ENCODE measurements around the gene PDE4B.
A peak's percentile ranks its signal among the peaks of the same experiment; 100 is the strongest.

PDE4B gene

GRCh38 chr1:66143651-66144050 is 351.0 kb downstream of the PDE4B start:
- DNase-seq, result no peak

- DNase-seq, result no peak
Measured at GRCh38 chr1:66147226-66147835, 354.6 kb downstream of the PDE4B start.

- DNase-seq, result no peak
Measured at GRCh38 chr1:66152034-66152433, 359.3 kb downstream of the PDE4B start.

- DNase-seq, result no peak
Measured at GRCh38 chr1:66154394-66154793, 361.7 kb downstream of the PDE4B start.

- no peak for DNase-seq
Measured at GRCh38 chr1:66156144-66156543, 363.4 kb downstream of the PDE4B start.

- DNase-seq, result no peak
Measured at GRCh38 chr1:66159800-66160199, 367.1 kb downstream of the PDE4B start.

- DNase-seq, result no peak
Measured at GRCh38 chr1:66160719-66161118, 368.0 kb downstream of the PDE4B start.

- no peak for DNase-seq
Measured at GRCh38 chr1:66166753-66167152, 374.1 kb downstream of the PDE4B start.

- no peak for DNase-seq
Measured at GRCh38 chr1:66167267-66167666, 374.6 kb downstream of the PDE4B start.

- DNase-seq, result no peak
Measured at GRCh38 chr1:66168467-66168887, 375.8 kb downstream of the PDE4B start.

GRCh38 chr1:66168948-66169671 is 376.4 kb downstream of the PDE4B start:
- DNase-seq, result no peak

- DNase-seq, result no peak
Measured at GRCh38 chr1:66172272-66172671, 379.6 kb downstream of the PDE4B start.

- DNase-seq, result no peak
Measured at GRCh38 chr1:66175098-66175497, 382.4 kb downstream of the PDE4B start.

- DNase-seq, result no peak
Measured at GRCh38 chr1:66175581-66175980, 382.9 kb downstream of the PDE4B start.

- no peak for DNase-seq
Measured at GRCh38 chr1:66176012-66176715, 383.5 kb downstream of the PDE4B start.

GRCh38 chr1:66176832-66177231 is 384.1 kb downstream of the PDE4B start:
- no peak for DNase-seq

GRCh38 chr1:66177510-66177909 is 384.8 kb downstream of the PDE4B start:
- no peak for DNase-seq

- DNase-seq, result no peak
Measured at GRCh38 chr1:66182026-66182425, 389.3 kb downstream of the PDE4B start.

GRCh38 chr1:66182551-66183178 is 390.0 kb downstream of the PDE4B start:
- peak; percentile 0 for DNase-seq

GRCh38 chr1:66183400-66183799 is 390.7 kb downstream of the PDE4B start:
- DNase-seq, result no peak

- no peak for DNase-seq
Measured at GRCh38 chr1:66197120-66197519, 404.4 kb downstream of the PDE4B start.

GRCh38 chr1:66197785-66198184 is 405.1 kb downstream of the PDE4B start:
- DNase-seq, result no peak

- no peak for DNase-seq
Measured at GRCh38 chr1:66206563-66207144, 414.0 kb downstream of the PDE4B start.

All from T-helper 9 cell (primary cell).